H7 (cell line): ENCODE data around the gene COL26A1. TPM values are rescaled to one million over a fixed set of nuclear protein-coding genes. Genes with fewer than 3 reads are reported as not detected.

Source experiments
- DNase-seq: peaks from one replicate; pipeline ENCODE4 v3.0.0; 2012
- H3K27me3 ChIP-seq: 2 replicates; pipeline ENCODE4 v1.6.0; 2011; ENCODE audit warnings: mild to moderate bottlenecking, low read length; ENCODE audit not compliant: control insufficient read depth, insufficient read depth
- H3K36me3 ChIP-seq: replicated peaks from 2 replicates; pipeline ENCODE4 v1.5.1; 2011; ENCODE audit warnings: low read length; ENCODE audit not compliant: control insufficient read depth, insufficient read depth
- H3K4me3 ChIP-seq: 2 replicates; pipeline ENCODE4 v1.5.1; 2011; ENCODE audit warnings: low read depth, mild to moderate bottlenecking, control low read depth, low read length, moderate library complexity; ENCODE audit not compliant: insufficient read depth
- total RNA-seq: library from RNA; depleted of rRNA; stranded (reverse); fragments of >200 nt; shearing (Covaris generic); gene quantifications from 2 replicates; pipeline ENCODE4 v1.2.3, GENCODE V29; 2014

COL26A1 gene
- total RNA-seq, 1 experiment from 2014 or later, result 77.5 TPM

- no peaks in the 10 kb centered on the region for H3K27me3 ChIP-seq
- no peak for DNase-seq
- H3K4me3 ChIP-seq, result no peak overlapping the region
- no peaks in the 10 kb centered on the region for H3K36me3 ChIP-seq
Observed at GRCh38 chr7:101402835-101403234, 40.2 kb downstream of the COL26A1 start.

- no peak for DNase-seq
- H3K36me3 ChIP-seq, result no peaks in the 10 kb centered on the region; the same call in 1 of the 2 replicates
- H3K27me3 ChIP-seq, result no peaks in the 10 kb centered on the region
- no peak overlapping the region for H3K4me3 ChIP-seq
Observed at GRCh38 chr7:101405474-101406067, 42.9 kb downstream of the COL26A1 start.

GRCh38 chr7:101410743-101411507, 48.2 kb downstream of the COL26A1 start:
- H3K4me3 ChIP-seq, result no peak overlapping the region
- no peaks in the 10 kb centered on the region; the same call in 1 of the 2 replicates for H3K36me3 ChIP-seq
- peak; percentile 94 for DNase-seq
- H3K27me3 ChIP-seq, result no peaks in the 10 kb centered on the region

- H3K36me3 ChIP-seq, result no peaks in the 10 kb centered on the region; the same call in 1 of the 2 replicates
- H3K4me3 ChIP-seq, result no peak overlapping the region
- no peaks in the 10 kb centered on the region for H3K27me3 ChIP-seq
- no peak for DNase-seq
Observed at GRCh38 chr7:101411508-101411874, 48.8 kb downstream of the COL26A1 start.

GRCh38 chr7:101412976-101413375, 50.3 kb downstream of the COL26A1 start:
- Histone ChIP-seq H3K36me3 (no peaks in the 10 kb centered on the region; the same call in 1 of the 2 replicates), H3K27me3 (no peaks in the 10 kb centered on the region), H3K4me3 (no peak overlapping the region)
- DNase-seq, result no peak

GRCh38 chr7:101418694-101419093, 56.0 kb downstream of the COL26A1 start:
- no peaks in the 10 kb centered on the region; the same call in 1 of the 2 replicates for H3K36me3 ChIP-seq
- H3K4me3 ChIP-seq, result no peak overlapping the region
- DNase-seq, result peak; percentile 49
- no peaks in the 10 kb centered on the region for H3K27me3 ChIP-seq

GRCh38 chr7:101419831-101420230, 57.2 kb downstream of the COL26A1 start:
- Histone ChIP-seq H3K27me3 (no peaks in the 10 kb centered on the region), H3K36me3 (no peaks in the 10 kb centered on the region; the same call in 1 of the 2 replicates), H3K4me3 (no peak overlapping the region)
- no peak for DNase-seq

- no peaks in the 10 kb centered on the region for H3K27me3 ChIP-seq
- DNase-seq, result peak; percentile 92
- no peaks in the 10 kb centered on the region; the same call in 1 of the 2 replicates for H3K36me3 ChIP-seq
- no peak overlapping the region for H3K4me3 ChIP-seq
Observed at GRCh38 chr7:101420436-101420835, 57.8 kb downstream of the COL26A1 start.

GRCh38 chr7:101422356-101423195, 59.9 kb downstream of the COL26A1 start:
- H3K36me3 ChIP-seq, result peaks cover 1% of the 10 kb centered on the region; the same call in 1 of the 2 replicates
- DNase-seq, result no peak
- no peak overlapping the region for H3K4me3 ChIP-seq
- no peaks in the 10 kb centered on the region for H3K27me3 ChIP-seq

GRCh38 chr7:101426303-101427011, 63.8 kb downstream of the COL26A1 start:
- DNase-seq, result no peak
- no peak overlapping the region for H3K4me3 ChIP-seq
- H3K36me3 ChIP-seq, result peaks cover 1% of the 10 kb centered on the region; the same call in 1 of the 2 replicates
- H3K27me3 ChIP-seq, result no peaks in the 10 kb centered on the region

- no peaks in the 10 kb centered on the region for H3K27me3 ChIP-seq
- H3K36me3 ChIP-seq, result peaks cover 1% of the 10 kb centered on the region; the same call in 1 of the 2 replicates
- H3K4me3 ChIP-seq, result no peak overlapping the region
- no peak for DNase-seq
Observed at GRCh38 chr7:101428093-101428866, 65.6 kb downstream of the COL26A1 start.

GRCh38 chr7:101432316-101432715, 69.6 kb downstream of the COL26A1 start:
- H3K4me3 ChIP-seq, result no peak overlapping the region
- no peaks in the 10 kb centered on the region for H3K27me3 ChIP-seq
- no peak for DNase-seq
- H3K36me3 ChIP-seq, result no peaks in the 10 kb centered on the region

- H3K27me3 ChIP-seq, result no peaks in the 10 kb centered on the region
- no peak overlapping the region for H3K4me3 ChIP-seq
- no peak for DNase-seq
- no peaks in the 10 kb centered on the region for H3K36me3 ChIP-seq
Observed at GRCh38 chr7:101433688-101434087, 71.0 kb downstream of the COL26A1 start.
